Lung microvascular endothelial cell (primary cell): ENCODE measurements around the gene ADCY7. TPM values are rescaled to one million over a fixed set of nuclear protein-coding genes. Genes with fewer than 3 reads are reported as not detected.

Source experiments
- DNase-seq, 2 donors: peaks; one replicate each; pipeline versions ENCODE4 v3.0.0 to v3.0.0-alpha.2; 2010; ENCODE audit warnings: low read depth in 2 of 2
- total RNA-seq: library from RNA; depleted of rRNA; stranded (reverse); fragments of >200 nt; gene quantifications from 2 replicates; pipeline ENCODE4 v1.2.1, GENCODE V29; 2014

ADCY7 gene
- total RNA-seq, 1 donor from 2014 or later, result 4.8 TPM

- DNase-seq, result no peak
These were observed 525 bp upstream of the ADCY7 start for GRCh38 chr16:50265716-50266336.

DNA sequence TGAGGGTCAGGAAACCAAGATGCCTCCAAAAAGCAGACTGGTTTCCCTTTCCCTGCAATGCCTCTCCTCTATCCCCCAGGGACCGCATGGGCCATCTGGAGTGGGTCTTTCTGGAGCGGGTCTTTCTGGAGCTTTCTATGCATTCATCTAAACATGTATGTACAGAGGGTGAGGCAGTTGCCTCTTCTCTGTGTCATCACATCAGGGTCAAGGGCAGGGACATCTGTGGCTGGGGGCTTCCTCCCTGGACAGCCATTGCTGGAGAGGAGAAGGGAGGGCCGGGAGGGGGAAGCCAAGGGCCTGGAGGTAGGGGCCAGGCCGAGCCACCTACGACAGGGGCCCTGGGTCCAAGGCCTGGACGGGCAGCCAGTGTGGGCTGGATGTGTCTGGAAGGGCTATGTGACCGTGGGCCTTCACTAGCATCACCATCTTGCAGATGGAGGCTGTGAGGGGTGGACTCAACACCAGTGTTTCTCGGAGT, 840 bp downstream of the ADCY7 start:
- no peak for DNase-seq

- no peak for DNase-seq
These were observed 1.3 kb downstream of the ADCY7 start for GRCh38 chr16:50267651-50268050.

DNA sequence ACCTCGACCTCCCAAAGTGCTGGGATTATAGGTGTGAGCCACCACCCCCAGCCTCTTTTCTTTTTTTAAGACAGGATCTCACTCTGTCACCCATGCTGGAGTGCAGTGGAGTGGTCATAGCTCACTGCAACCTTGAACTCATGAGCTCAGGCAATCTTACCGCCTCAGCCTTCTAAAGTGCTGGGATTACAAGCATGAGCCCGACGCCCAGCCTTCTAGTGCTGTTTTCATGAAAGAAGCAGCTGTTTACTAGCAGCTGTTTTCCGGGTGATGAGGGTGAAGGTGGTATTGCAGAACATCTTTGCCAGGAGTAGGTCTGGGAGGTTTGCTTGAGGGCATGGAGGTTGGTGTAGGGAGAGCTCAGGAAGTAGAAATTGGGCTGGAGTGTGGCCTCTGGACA, 2.0 kb downstream of the ADCY7 start:
- DNase-seq, result no peak

GRCh38 chr16:50269061-50269705, 2.8 kb downstream of the ADCY7 start:
- DNase-seq, result no peak

DNA sequence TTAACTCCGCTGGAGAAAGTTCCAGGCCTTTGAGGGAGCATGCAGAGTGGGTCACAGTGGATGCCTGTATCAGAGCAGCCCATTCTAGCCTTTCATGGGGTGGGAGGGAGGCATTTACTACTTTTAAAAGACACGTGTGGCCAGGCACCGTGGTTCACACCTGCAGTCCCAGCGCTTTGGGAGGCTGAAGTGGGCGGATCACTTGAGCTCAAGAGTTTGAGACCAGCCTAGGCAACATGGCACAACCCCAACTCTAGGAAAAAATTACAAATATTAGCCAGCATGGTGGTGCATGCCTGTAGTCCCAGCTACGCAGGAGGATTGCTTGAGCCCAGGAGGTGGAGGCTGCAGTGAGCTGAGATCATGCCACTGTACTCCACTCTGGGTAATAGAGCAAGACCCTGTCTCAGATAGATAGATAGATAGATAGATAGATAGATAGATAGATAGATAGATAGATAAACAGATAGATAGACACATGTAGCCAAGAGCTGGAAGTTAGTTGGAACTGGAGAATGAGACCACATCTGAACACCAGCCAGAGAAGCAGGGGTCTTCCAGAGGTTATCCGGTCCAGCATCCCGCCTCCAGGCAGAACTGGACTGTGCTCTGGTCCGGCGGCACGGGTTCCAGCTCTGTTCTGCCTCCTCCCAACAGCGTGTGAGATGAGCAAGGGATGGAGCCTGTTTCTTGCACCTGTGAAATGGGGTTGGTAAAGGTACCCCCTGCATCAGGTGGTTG, 3.6 kb downstream of the ADCY7 start:
- DNase-seq, result no peak

- no peak for DNase-seq
These were observed 4.3 kb downstream of the ADCY7 start for GRCh38 chr16:50270510-50271147.

- DNase-seq, result no peak
These were observed 5.0 kb downstream of the ADCY7 start for GRCh38 chr16:50271148-50272041.

GRCh38 chr16:50272111-50272571, 5.8 kb downstream of the ADCY7 start:
- peak; percentile 19 to 26 for DNase-seq

- DNase-seq, result no peak
These were observed 6.5 kb downstream of the ADCY7 start for GRCh38 chr16:50272687-50273381.

- no peak for DNase-seq
These were observed 7.0 kb downstream of the ADCY7 start for GRCh38 chr16:50273382-50273690.

DNA sequence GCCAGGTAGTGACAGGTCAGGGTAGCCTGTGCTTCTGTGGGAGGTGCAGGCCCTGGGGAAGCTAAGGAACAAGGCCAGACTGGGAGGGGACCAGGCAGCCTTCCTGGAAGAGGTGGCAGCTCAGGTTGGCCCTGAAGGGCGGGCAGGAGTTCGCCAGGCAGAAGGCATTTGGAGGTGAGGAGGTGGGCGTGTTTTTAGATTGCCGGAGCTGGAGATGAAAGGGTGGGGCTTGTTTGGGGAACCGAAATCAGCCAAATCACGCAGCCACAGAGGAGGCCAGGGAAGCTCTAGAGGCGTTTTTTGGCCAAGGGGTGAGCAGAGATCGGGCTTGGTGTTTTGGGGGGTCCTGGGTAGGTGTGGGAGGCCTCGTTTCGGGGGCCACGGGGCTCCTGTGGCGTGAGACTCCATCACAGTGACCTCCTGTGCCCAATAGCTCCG, 7.6 kb downstream of the ADCY7 start:
- DNase-seq, result no peak

DNA sequence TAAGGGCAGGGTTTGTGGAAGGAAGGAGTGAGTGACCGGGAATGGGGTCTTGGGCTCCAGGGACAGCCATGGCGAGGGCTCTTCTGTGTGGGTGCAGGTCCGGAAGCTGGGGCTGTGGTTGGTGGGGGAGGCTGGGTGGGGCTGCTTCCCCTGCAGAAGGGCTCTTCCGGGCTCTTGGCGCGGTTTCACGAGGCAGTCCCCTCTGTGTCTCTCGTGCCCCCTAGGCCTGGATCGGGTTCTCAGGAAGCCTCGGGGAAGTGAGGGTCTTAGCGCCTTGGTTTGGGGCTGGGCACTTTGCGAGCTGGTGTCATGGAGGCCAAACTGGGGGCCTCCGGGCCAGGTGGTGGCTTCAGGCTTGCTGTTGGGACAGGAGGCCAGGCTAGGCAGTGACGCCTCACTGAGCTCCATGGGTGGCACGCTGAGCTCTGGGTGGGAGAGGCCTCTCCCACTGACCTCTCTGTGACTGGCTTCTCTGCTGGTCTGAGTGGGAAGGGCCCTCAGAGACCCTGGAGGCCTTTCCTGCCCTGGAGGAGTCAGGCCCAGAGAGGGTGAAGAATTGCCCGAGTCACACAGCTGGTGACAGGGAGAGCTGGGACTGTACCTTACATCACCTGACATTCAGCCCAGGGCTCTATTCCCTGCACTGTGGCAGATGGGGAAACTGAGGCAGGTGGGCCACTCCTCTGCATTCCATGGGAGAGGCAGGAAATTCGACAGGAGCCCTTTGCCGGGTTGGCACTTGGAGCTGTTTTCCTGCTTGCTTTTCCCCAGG, 8.2 kb downstream of the ADCY7 start:
- no peak for DNase-seq

DNA sequence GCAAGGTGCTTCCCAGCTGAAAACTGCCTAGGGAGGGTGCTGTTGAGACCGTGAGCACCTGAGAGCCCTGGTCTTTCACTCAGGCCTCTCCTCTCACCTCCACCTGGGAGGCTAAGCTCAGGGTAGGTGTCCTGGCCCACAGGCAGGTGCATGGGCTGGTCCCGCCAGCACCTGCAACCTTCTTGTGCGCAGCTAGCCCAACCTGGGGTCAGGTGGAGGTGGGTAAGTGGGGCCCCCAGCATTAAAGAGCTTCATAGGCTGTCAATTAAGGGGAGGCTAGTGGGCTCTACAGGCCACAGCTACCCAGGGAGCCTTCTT, 8.7 kb downstream of the ADCY7 start:
- no peak for DNase-seq

GRCh38 chr16:50275428-50276325, 9.3 kb downstream of the ADCY7 start:
- DNase-seq, result no peak

GRCh38 chr16:50276326-50276640, 9.9 kb downstream of the ADCY7 start:
- no peak for DNase-seq

DNA sequence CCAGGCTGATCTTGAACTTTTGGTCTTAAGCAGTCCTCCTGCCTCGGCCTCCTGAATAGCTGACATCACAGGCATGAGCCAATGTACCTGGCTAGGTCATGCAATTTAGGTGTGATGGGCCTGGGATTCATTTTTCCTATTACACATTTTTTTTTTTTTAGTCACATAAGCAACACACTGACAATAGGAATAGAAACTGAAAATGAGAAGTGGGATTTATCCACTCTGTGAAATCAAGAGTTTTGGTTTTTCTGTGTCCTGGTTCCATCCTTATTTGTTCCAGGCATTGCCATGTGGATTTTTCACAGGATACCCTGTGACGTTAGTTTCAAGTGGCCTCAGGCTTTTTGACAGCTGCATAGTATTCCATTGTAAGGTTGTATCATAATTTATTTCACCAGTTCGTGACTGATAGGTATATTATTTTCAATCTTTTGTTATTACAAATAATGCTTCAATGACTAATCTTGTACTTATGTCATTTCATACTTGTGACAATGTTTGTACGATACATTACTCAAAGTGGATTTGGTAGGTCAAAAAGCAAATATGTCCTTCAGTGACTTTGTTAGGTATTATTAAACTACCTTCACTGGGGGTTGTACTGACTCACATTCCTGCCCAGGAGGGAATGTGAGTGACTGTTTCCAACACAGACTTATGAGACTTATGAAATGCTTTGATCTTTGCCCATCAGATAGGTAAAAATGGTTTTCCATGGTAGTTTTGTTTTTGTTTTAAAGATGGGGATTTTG, 10.6 kb downstream of the ADCY7 start:
- DNase-seq, result no peak

DNA sequence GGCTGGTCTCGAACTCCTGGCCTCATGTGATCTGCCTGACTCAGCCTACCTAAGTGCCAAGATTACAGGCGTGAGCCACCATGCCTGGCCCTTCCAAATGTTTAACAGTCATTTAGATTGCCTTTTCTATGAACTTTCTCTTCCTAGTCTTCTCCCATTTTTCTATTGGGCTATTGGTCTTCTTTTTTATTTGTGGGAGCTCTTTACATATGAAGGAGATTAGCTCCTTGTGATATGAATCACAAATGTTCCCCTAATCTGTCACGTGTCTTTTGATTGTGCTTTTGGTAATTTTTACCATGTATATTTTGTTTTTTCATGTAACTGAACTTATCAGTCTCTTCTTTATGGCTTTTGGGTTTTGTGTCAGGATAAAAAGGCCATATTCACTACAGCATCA, 11.9 kb downstream of the ADCY7 start:
- DNase-seq, result no peak
